GM12891 (cell line): Measurements from ENCODE around the gene SMARCAL1.

Source experiments
- DNase-seq: peaks from one replicate; pipeline ENCODE4 v3.0.0; 2011; ENCODE audit warnings: low spot score; ENCODE audit not compliant: insufficient read length
- FAIRE-seq: peaks from 2 replicates; lab custom pipeline; 2011; peaks lifted over from hg19 to GRCh38; lab: Jason Lieb, UNC
- PAX5 ChIP-seq: IDR thresholded peaks from 2 replicates; pipeline ENCODE4 v1.6.1; 2011; ENCODE audit warnings: low read length, moderate library complexity, mild to moderate bottlenecking; ENCODE audit not compliant: insufficient read depth, severe bottlenecking
- POLR2A ChIP-seq: IDR thresholded peaks from 2 replicates; pipeline ENCODE4 v1.6.1; 2011; ENCODE audit warnings: low read depth, low read length, control low read depth
- POLR2AphosphoS5 ChIP-seq: IDR thresholded peaks from 2 replicates; pipeline ENCODE4 v1.6.1; 2011; ENCODE audit warnings: low read depth, low read length, control low read depth
- POU2F2 ChIP-seq: IDR thresholded peaks from 2 replicates; pipeline ENCODE4 v1.6.1; 2011; ENCODE audit warnings: low read depth, mild to moderate bottlenecking, control low read depth, low read length, moderate library complexity
- SPI1 ChIP-seq: IDR thresholded peaks from 2 replicates; pipeline ENCODE4 v1.6.1; 2011; ENCODE audit warnings: low read depth, low read length, control low read depth
- TAF1 ChIP-seq: IDR thresholded peaks from 2 replicates; pipeline ENCODE4 v1.6.1; 2011; ENCODE audit warnings: low read depth, low read length, control low read depth

Gene SMARCAL1

DNA sequence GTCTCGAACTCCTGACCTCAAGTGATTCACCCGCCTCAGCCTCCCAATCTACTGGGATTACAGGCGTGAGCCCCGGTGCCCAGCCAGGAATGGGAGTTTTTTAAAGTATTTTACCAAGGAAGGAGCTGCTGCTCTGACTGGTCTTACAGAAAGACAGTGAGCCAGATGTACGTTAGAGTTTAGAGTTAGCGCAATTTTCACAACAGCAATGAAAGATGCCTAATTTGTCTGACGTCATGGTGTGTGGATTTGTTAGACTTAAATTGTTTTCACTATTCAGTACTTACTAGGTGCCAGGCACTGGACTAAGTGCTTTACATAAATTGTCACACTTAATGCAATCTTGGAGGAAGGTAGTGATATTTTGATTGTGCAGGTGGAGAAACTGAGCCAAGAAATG is 74.0 kb downstream of the SMARCAL1 start:
- FAIRE-seq, result peak; percentile 48
- no peak for TF ChIP-seq POU2F2
- no peak for TF ChIP-seq SPI1
- no peak for TF ChIP-seq POLR2AphosphoS5
- TF ChIP-seq POLR2A, result no peak
- no peak for DNase-seq

DNA sequence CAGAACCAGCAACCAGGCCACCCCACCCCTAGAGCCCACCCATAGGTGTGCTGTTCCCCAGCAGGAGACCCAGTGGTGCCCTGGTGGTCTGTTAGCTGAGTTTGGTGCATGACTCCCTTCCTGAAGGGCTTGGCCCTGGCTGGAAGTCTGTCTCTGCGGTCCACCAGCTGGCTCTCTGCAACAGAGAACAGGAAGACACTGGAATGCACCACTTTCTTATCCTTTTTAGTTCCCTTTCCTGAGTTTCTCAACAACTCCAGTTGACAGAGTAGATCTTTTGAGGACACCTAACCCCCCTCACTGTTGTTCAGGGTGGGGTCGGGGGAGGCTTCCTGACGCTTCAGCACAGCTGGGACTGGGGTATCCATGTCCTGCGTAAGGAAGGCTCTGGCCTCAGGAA is 74.4 kb downstream of the SMARCAL1 start:
- DNase-seq, result no peak
- no peak for TF ChIP-seq TAF1
- TF ChIP-seq POLR2AphosphoS5, result no peak
- no peak for TF ChIP-seq SPI1
- no peak for TF ChIP-seq PAX5
- no peak for TF ChIP-seq POU2F2
- no peak for FAIRE-seq

DNA sequence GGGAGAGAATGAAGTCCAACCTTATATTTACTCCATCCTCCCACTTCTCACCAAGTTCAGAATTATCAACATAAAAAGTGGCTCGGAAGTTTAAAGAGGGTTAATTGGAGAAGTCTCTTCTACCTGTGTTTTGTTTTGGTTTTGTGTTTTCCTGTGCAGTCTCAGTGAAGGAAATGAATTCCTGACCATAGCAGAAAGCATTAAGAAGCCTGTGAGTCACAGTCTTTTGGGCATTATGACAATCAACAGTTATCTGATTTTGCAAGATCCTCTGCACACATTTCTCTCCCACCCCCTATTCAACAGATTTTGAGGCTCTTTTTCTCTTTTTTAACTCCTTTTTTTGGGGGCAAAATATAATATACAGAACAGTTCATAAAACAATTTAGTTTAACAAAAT is 77.8 kb downstream of the SMARCAL1 start:
- TF ChIP-seq SPI1, result no peak
- no peak for TF ChIP-seq POU2F2
- FAIRE-seq (no peak), DNase-seq (no peak)

DNA sequence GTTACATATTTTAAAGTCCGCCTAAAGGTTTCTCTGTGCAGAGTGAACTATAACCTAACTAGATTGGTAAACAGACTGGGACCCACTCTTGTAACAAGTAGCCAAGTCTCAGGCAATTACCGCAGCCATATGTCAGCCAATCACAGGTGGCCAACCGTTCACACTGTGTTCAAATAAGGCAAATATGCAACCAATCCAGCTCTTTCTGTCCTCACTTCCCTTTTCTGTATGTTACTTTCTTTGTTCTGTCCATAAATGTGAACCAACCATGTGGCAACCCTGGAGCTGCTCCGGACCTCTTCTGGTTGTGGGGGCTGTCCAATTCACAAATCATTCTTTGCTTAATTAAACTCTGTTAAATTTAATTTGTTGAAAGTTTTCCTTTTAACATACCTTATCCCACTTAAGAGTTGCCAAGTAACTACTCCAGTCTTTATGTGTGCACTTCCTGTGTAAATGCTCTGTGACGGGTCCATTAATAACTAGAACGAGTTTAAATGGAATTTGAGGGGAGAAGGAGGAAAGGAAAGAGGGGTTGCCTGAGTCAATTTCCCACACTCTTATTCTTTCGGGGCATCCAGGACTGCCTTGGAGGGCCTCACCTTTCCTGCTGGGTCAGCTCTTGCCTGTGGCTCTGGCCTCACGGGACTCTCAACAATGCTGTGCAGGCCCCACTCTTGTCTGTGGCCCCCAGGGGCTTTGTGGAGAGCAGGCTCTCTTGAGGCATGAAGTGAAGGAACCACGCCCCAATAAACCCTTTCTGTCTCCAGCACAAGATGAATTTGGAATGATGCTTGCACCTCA is 79.7 kb downstream of the SMARCAL1 start:
- DNase-seq (no peak), FAIRE-seq (peak; percentile 5)
- TF ChIP-seq POLR2AphosphoS5 (peak; percentile 39; the same call in 1 of the 2 replicates), PAX5 (no peak), TAF1 (no peak), POU2F2 (no peak), POLR2A (peak; percentile 24; the same call in 1 of the 2 replicates), SPI1 (peak; percentile 95)

DNA sequence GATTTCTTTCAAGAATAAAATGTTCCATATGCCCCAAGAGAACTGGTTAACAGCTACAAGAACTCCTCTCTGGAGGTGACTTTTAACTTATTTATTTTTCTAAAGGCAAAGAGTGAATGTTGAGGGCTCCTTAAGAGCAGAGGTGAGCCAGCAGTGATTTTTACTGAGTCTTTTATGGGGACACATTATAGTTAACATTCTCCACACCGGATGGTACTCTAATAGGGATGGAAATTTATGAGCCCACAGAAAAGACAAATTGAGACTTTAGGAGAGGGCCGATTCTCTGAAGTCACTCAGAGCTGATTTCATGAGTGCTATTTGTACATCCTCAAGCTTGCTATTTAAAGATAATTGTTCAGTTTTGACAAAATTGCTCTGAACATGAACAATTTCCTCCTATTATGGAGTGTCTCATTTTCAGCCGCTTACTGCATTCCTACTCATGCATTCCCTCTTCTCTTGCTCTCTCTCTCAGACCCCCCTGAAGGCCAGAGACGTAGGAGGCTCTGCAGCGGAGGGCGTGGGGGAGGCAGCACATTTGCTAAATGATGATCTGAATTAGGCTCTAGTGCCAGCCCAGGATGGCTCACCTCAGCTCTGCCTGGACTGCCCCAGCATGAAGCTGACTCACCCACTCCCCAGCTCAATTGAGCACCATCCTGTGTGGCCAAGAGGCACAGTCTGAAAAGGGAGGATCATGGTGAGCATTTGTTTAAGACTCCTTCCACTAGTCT is 80.5 kb downstream of the SMARCAL1 start:
- TF ChIP-seq TAF1 (no peak), POLR2AphosphoS5 (no peak), POU2F2 (no peak), PAX5 (no peak), SPI1 (no peak), POLR2A (no peak)
- DNase-seq (no peak), FAIRE-seq (no peak)

DNA sequence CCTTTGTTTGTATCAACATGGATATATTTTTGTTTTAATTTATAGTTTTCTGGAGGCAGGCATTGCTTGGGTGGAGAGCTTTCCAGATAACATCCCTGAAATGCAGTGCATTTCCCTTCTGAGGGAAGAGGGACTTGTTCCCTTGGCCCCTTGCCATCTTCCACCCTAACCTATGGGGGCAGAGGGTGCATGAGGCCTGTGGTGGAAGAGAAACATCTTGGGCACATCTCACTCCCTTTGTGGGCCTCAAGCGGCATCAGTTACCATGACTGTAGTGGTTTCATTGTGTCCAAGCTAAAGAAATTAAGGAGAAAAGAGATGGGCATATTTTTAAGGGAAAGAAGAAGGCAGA is 81.0 kb downstream of the SMARCAL1 start:
- TF ChIP-seq PAX5, result no peak
- TF ChIP-seq POLR2A, result no peak
- TF ChIP-seq TAF1, result no peak
- no peak for TF ChIP-seq POLR2AphosphoS5
- no peak for TF ChIP-seq SPI1
- no peak for TF ChIP-seq POU2F2
- no peak for FAIRE-seq
- DNase-seq, result no peak

DNA sequence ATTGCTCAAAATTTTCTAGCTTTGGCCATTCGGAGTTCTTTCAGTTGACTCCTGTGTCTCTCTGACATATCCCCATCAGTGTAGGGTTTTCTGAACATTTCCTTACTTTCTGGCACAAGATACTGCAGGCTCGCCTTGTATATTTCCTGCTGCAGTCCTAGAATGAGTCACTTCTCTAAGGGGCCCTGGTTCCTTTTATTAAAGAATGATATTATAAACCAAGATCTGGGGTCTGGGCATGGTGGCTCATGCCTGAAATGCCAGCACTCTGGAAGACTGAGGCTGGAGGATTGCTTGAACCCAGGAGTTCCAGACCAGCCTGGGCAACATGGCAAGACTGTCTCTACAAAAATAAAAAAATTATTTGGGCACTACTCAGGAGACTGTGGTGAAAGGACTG is 83.4 kb downstream of the SMARCAL1 start:
- TF ChIP-seq SPI1 (no peak), TAF1 (no peak), POLR2AphosphoS5 (no peak), POU2F2 (no peak), POLR2A (no peak), PAX5 (no peak)
- DNase-seq (no peak), FAIRE-seq (no peak)

DNA sequence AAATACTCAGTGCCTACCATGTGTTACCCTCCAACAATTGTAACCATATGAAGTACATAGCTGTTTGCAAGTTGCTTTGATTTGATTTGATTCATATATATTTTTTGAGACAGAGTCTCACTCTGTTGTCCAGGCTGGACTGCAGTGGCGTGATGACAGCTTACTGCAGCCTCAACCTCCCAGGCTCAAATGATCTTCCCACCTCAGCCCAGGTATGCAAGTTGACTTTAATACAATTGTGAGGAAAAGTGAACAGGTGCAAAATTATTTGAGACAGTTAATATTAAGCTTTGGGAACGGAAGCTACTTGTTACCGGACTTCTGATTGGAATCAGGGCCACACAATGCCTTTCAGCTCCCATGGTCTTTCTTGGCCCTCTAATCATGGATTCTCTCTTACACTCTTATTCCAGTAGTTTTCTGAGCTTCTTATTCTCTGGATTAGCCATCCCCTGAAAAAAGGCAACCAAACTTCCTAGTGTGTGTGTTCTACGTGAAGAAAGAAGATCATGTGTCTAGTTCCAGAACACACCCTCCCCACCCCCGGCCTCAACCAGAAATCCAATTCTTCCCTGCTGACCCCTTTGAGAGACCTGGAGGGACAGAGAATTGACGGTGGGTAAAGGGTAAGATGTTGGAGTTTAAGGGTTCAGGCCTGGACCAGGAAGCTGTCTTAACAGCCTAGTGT is 85.2 kb downstream of the SMARCAL1 start:
- no peak for TF ChIP-seq POLR2AphosphoS5
- TF ChIP-seq SPI1, result no peak
- no peak for TF ChIP-seq TAF1
- no peak for TF ChIP-seq POLR2A
- no peak for TF ChIP-seq PAX5
- no peak for TF ChIP-seq POU2F2
- FAIRE-seq, result no peak
- DNase-seq, result no peak

DNA sequence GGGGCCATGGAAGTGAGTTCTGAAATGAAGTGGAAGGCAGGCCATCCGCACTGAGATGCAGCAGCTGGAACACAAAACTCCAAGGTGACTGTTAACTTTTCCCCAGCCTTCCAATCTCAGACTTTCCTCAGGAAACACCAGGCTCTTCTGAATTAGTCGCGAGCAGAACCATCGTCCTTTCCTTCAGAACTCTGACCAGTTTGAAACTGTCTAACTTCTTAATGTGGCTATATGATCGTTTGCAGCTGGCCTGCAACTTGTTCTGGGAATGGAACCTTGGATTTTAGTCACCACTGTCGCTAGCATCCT is 85.7 kb downstream of the SMARCAL1 start:
- FAIRE-seq (no peak), DNase-seq (no peak)
- TF ChIP-seq POLR2A (no peak), POLR2AphosphoS5 (no peak), PAX5 (no peak), TAF1 (no peak), SPI1 (no peak), POU2F2 (no peak)
